SK-N-SH (cell line): ENCODE measurements around the gene C17orf114. TPM values are rescaled to one million over a fixed set of nuclear protein-coding genes. Genes with fewer than 3 reads are reported as not detected.

Experiments used
- polyA plus RNA-seq, 3 experiments: library from polyadenylated mRNA; depleted of rRNA; stranded (reverse); fragments of >200 nt; gene quantifications; 2 replicates each; pipeline ENCODE4 v1.2.3, GENCODE V29; 2012

Gene C17orf114

Other genes starting within 250 kb of the C17orf114 start
- 74.7 and 93.0 TPM in 2 replicates for gene MYBBP1A, start 246.9 kb downstream of the C17orf114 start, polyA plus RNA-seq (2012; rRNA removed)
- gene GGT6, start 241.8 kb downstream of the C17orf114 start, polyA plus RNA-seq (2012; rRNA removed), result not detected in 2 replicates
- gene SMTNL2, start 217.8 kb downstream of the C17orf114 start, polyA plus RNA-seq (2012; rRNA removed), result not detected in 2 replicates
- not detected in 2 replicates for gene ALOX15, start 160.7 kb downstream of the C17orf114 start, polyA plus RNA-seq (2012; rRNA removed)
- gene PELP1, start 98.2 kb downstream of the C17orf114 start, polyA plus RNA-seq (2012; rRNA removed), result 12.2 and 21.8 TPM in 2 replicates
- 17.3 and 24.6 TPM in 2 replicates for gene ARRB2, start 91.7 kb downstream of the C17orf114 start, polyA plus RNA-seq (2012; rRNA removed)
- gene MED11, start 70.9 kb downstream of the C17orf114 start, polyA plus RNA-seq (2012; rRNA removed), result 51.0 and 54.4 TPM in 2 replicates
- gene ZMYND15, start 62.5 kb downstream of the C17orf114 start, polyA plus RNA-seq (2012; rRNA removed), result 0.06 and 0.08 TPM in 2 replicates
- 3.4 and 4.3 TPM in 2 replicates for gene CXCL16, start 62.4 kb downstream of the C17orf114 start, polyA plus RNA-seq (2012; rRNA removed)
- not detected in 2 replicates for gene TM4SF5, start 30.4 kb downstream of the C17orf114 start, polyA plus RNA-seq (2012; rRNA removed)
- 0.76 and 1.3 TPM in 2 replicates for gene VMO1, start 16.0 kb downstream of the C17orf114 start, polyA plus RNA-seq (2012; rRNA removed)
- not detected in 2 replicates for gene GLTPD2, start 13.4 kb downstream of the C17orf114 start, polyA plus RNA-seq (2012; rRNA removed)
- 325 and 331 TPM in 2 replicates for gene PSMB6, start 6.2 kb downstream of the C17orf114 start, polyA plus RNA-seq (2012; rRNA removed)
- gene PLD2, start 4.8 kb upstream of the C17orf114 start, polyA plus RNA-seq (2012; rRNA removed), result 42.5 and 49.2 TPM in 2 replicates
- gene MINK1, start 31.0 kb upstream of the C17orf114 start, polyA plus RNA-seq (2012; rRNA removed), result 53.2 and 64.7 TPM in 2 replicates
- 0.44 and 0.52 TPM in 2 replicates for gene C17orf107, start 97.2 kb upstream of the C17orf114 start, polyA plus RNA-seq (2012; rRNA removed)
- gene CHRNE, start 100.8 kb upstream of the C17orf114 start, polyA plus RNA-seq (2012; rRNA removed), result 0.54 and 0.71 TPM in 2 replicates
- gene GP1BA, start 129.9 kb upstream of the C17orf114 start, polyA plus RNA-seq (2012; rRNA removed), result not detected in 2 replicates
- gene SLC25A11, start 137.7 kb upstream of the C17orf114 start, polyA plus RNA-seq (2012; rRNA removed), result 58.5 and 82.8 TPM in 2 replicates
- 96.5 and 115 TPM in 2 replicates for gene RNF167, start 137.9 kb upstream of the C17orf114 start, polyA plus RNA-seq (2012; rRNA removed)
- gene PFN1, start 146.2 kb upstream of the C17orf114 start, polyA plus RNA-seq (2012; rRNA removed), result 1,627 and 2,484 TPM in 2 replicates
- gene ENO3, start 148.8 kb upstream of the C17orf114 start, polyA plus RNA-seq (2012; rRNA removed), result 29.2 and 32.5 TPM in 2 replicates
- 122 and 133 TPM in 2 replicates for gene SPAG7, start 165.5 kb upstream of the C17orf114 start, polyA plus RNA-seq (2012; rRNA removed)
- 18.4 and 27.0 TPM in 2 replicates for gene CAMTA2, start 185.3 kb upstream of the C17orf114 start, polyA plus RNA-seq (2012; rRNA removed)
- 1.2 and 1.3 TPM in 2 replicates for gene INCA1, start 195.2 kb upstream of the C17orf114 start, polyA plus RNA-seq (2012; rRNA removed)
- 36.7 and 58.2 TPM in 2 replicates for gene KIF1C, start 195.6 kb upstream of the C17orf114 start, polyA plus RNA-seq (2012; rRNA removed)
- 0.49 and 0.55 TPM in 2 replicates for gene SLC52A1, start 233.1 kb upstream of the C17orf114 start, polyA plus RNA-seq (2012; rRNA removed)